H9 (cell line): ENCODE measurements around the gene SARNP. TPM values are rescaled to one million over a fixed set of nuclear protein-coding genes. Genes with fewer than 3 reads are reported as not detected.

ENCODE experiments used
- DNase-seq: peaks from one replicate; pipeline ENCODE4 v3.0.0-alpha.2; 2017
- H2AFZ ChIP-seq: one replicate; pipeline ENCODE4 v1.6.1; 2013; ENCODE audit warnings: mild to moderate bottlenecking, low read length, control low read depth, moderate library complexity
- H2AK5ac ChIP-seq: 2 replicates; pipeline ENCODE4 v1.6.1; 2013; ENCODE audit warnings: low read length, control low read depth, mixed read lengths; ENCODE audit not compliant: insufficient read length
- H2BK120ac ChIP-seq: one replicate; pipeline ENCODE4 v1.6.1; 2013; ENCODE audit warnings: low read depth, mild to moderate bottlenecking, low read length, control low read depth, inconsistent platforms; ENCODE audit not compliant: poor library complexity, severe bottlenecking
- H2BK12ac ChIP-seq: 2 replicates; pipeline ENCODE4 v1.6.1; 2013; ENCODE audit warnings: low read length, control low read depth, mixed read lengths, low read depth; ENCODE audit not compliant: insufficient read length
- H2BK15ac ChIP-seq: 2 replicates; pipeline ENCODE4 v1.6.1; 2013; ENCODE audit warnings: low read depth, low read length, control low read depth
- H2BK20ac ChIP-seq: one replicate; pipeline ENCODE4 v1.6.1; 2013; ENCODE audit warnings: low read depth, mild to moderate bottlenecking, low read length, control low read depth, inconsistent platforms; ENCODE audit not compliant: poor library complexity, severe bottlenecking
- H2BK5ac ChIP-seq: 2 replicates; pipeline ENCODE4 v1.6.1; 2013; ENCODE audit warnings: low read length, control low read depth, mixed read lengths; ENCODE audit not compliant: insufficient read length
- H3K14ac ChIP-seq: 2 replicates; pipeline ENCODE4 v1.6.1; 2013; ENCODE audit warnings: low read length, control low read depth; ENCODE audit not compliant: insufficient read depth
- H3K18ac ChIP-seq: 2 replicates; pipeline ENCODE4 v1.6.1; 2013; ENCODE audit warnings: low read depth, mild to moderate bottlenecking, mixed read lengths, low read length, control low read depth; ENCODE audit not compliant: insufficient read length
- H3K23ac ChIP-seq: 2 replicates; pipeline ENCODE4 v1.6.1; 2013; ENCODE audit warnings: low read length, control low read depth, mixed read lengths, low read depth; ENCODE audit not compliant: insufficient read length
- H3K23me2 ChIP-seq: 2 replicates; pipeline ENCODE4 v1.6.1; 2013; ENCODE audit warnings: low read depth, mild to moderate bottlenecking, mixed read lengths, low read length, control low read depth; ENCODE audit not compliant: insufficient read length, poor library complexity, severe bottlenecking
- H3K27ac ChIP-seq: 2 replicates; pipeline ENCODE4 v1.5.1; 2013; ENCODE audit warnings: low read length, control low read depth, mixed read lengths, low read depth; ENCODE audit not compliant: insufficient read length
- H3K27me3 ChIP-seq: 2 replicates; pipeline ENCODE4 v1.6.1; 2013; ENCODE audit warnings: low read length, control low read depth, inconsistent platforms; ENCODE audit not compliant: insufficient read depth
- H3K4ac ChIP-seq: 2 replicates; pipeline ENCODE4 v1.6.1; 2013; ENCODE audit warnings: low read depth, mild to moderate bottlenecking, control low read depth, inconsistent platforms, low read length, moderate library complexity
- H3K4me1 ChIP-seq: 2 replicates; pipeline ENCODE4 v1.6.1; 2013; ENCODE audit warnings: low read length, control low read depth, inconsistent platforms; ENCODE audit not compliant: insufficient read depth
- H3K4me2 ChIP-seq: 2 replicates; pipeline ENCODE4 v1.6.1; 2013; ENCODE audit warnings: low read length, control low read depth, mixed read lengths; ENCODE audit not compliant: insufficient read length, insufficient read depth
- H3K56ac ChIP-seq: 2 replicates; pipeline ENCODE4 v1.6.1; 2013; ENCODE audit warnings: low read depth, mild to moderate bottlenecking, mixed read lengths, low read length, control low read depth; ENCODE audit not compliant: insufficient read length
- H3K79me1 ChIP-seq: 2 replicates; pipeline ENCODE4 v1.6.1; 2013; ENCODE audit warnings: low read depth, mild to moderate bottlenecking, moderate library complexity, low read length, control low read depth, inconsistent platforms; ENCODE audit not compliant: insufficient read depth, poor library complexity, severe bottlenecking
- H3K79me2 ChIP-seq: 2 replicates; pipeline ENCODE4 v1.6.1; 2013; ENCODE audit warnings: low read length, control low read depth, inconsistent platforms; ENCODE audit not compliant: insufficient read depth
- H3K9ac ChIP-seq: 2 replicates; pipeline ENCODE4 v1.6.1; 2013; ENCODE audit warnings: low read length, control low read depth, mixed read lengths; ENCODE audit not compliant: insufficient read length; ENCODE audit errors: extremely low read depth
- H3K9me3 ChIP-seq: one replicate; pipeline ENCODE4 v1.6.1; 2013; ENCODE audit warnings: low read depth, low read length, inconsistent platforms; ENCODE audit not compliant: control insufficient read depth
- H3T11ph ChIP-seq: one replicate; pipeline ENCODE4 v1.6.1; 2013; ENCODE audit warnings: mild to moderate bottlenecking, low read length, control low read depth, inconsistent platforms
- H4K20me1 ChIP-seq: one replicate; pipeline ENCODE4 v1.6.1; 2013; ENCODE audit not compliant: control insufficient read depth, insufficient read length, insufficient read depth
- H4K5ac ChIP-seq: 2 replicates; pipeline ENCODE4 v1.6.1; 2013; ENCODE audit warnings: low read depth, mild to moderate bottlenecking, mixed read lengths, low read length, control low read depth; ENCODE audit not compliant: insufficient read length
- H4K8ac ChIP-seq: replicated peaks from 2 replicates; pipeline ENCODE4 v1.6.1; 2013; ENCODE audit warnings: low read length, control low read depth, mixed read lengths, low read depth; ENCODE audit not compliant: insufficient read length
- H4K91ac ChIP-seq: 2 replicates; pipeline ENCODE4 v1.6.1; 2013; ENCODE audit warnings: low read depth, mild to moderate bottlenecking, moderate library complexity, mixed read lengths, low read length, control low read depth; ENCODE audit not compliant: insufficient read length
- H3K27ac Mint-ChIP-seq, 3 experiments: 2 replicates in 2 of 3; 3 replicates in 1 of 3; pipeline ENCODE4 v1.8.0; 2020 to 2021; ENCODE audit warnings: mixed read lengths in 3 of 3, mild to moderate bottlenecking in 1 of 3, moderate library complexity in 1 of 3
- H3K27me3 Mint-ChIP-seq: 2 replicates; pipeline ENCODE4 v1.8.0; 2021; ENCODE audit warnings: low read depth, mild to moderate bottlenecking, moderate library complexity, mixed read lengths
- H3K36me3 Mint-ChIP-seq, 3 experiments: 2 replicates in 2 of 3; 3 replicates in 1 of 3; pipeline ENCODE4 v1.8.0; 2020 to 2021; ENCODE audit warnings: low read depth in 3 of 3, mixed read lengths in 3 of 3; ENCODE audit not compliant: insufficient read depth in 1 of 3
- H3K4me1 Mint-ChIP-seq, 2 experiments: 2 replicates each; pipeline ENCODE4 v1.8.0; 2020; ENCODE audit warnings: mixed read lengths in 2 of 2
- H3K4me3 Mint-ChIP-seq, 2 experiments: 2 replicates in 1 of 2; 3 replicates in 1 of 2; pipeline ENCODE4 v1.8.0; 2020 to 2021; ENCODE audit warnings: mild to moderate bottlenecking in 2 of 2, mixed read lengths in 2 of 2, moderate library complexity in 1 of 2
- H3K9me3 Mint-ChIP-seq, 2 experiments: 2 replicates in 1 of 2; 3 replicates in 1 of 2; pipeline ENCODE4 v1.8.0; 2020; ENCODE audit warnings: mild to moderate bottlenecking in 2 of 2, mixed read lengths in 2 of 2, moderate library complexity in 1 of 2
- CTCF ChIP-seq: fragments of 200-600 bp; sonication (generic); conservative IDR thresholded peaks from 3 replicates; pipeline ENCODE4 v1.8.0; 2021; ENCODE audit warnings: antibody characterized with exemption, mild to moderate bottlenecking
- WGBS: extraction: QIAGEN DNeasy Blood & Tissue Kit; methylation state at CpG from one replicate; pipeline ENCODE4 v1.1.7; 2013; ENCODE audit warnings: missing lambda C conversion rate, low lambda C conversion rate, mixed read lengths; ENCODE audit not compliant: insufficient read length; ENCODE audit errors: extremely low coverage; 5-methylcytosine and 5-hydroxymethylcytosine counted together
- total RNA-seq: library from RNA; stranded (reverse); gene quantifications from 2 replicates; pipeline ENCODE4 v1.2.1, GENCODE V29; 2021

SARNP gene
- total RNA-seq, 1 experiment from 2014 or later = 127 TPM

GRCh38 chr12:55840581-55841351 is 23.2 kb upstream of the SARNP start:
- Histone ChIP-seq H3K4me1 (no peaks in the 10 kb centered on the region; the same call in 1 of the 2 replicates), H2AK5ac (no peak overlapping the region), H3T11ph (no peak overlapping the region), H3K14ac (no peak overlapping the region), H3K79me2 (no peaks in the 10 kb centered on the region), H3K27me3 (no peaks in the 10 kb centered on the region), H2BK12ac (no peak overlapping the region), H2BK20ac (no peak overlapping the region), H3K23me2 (no peaks in the 10 kb centered on the region), H2AFZ (no peak overlapping the region), H2BK15ac (no peak overlapping the region), H3K79me1 (no peaks in the 10 kb centered on the region), H4K5ac (no peak overlapping the region), H3K27ac (no peak overlapping the region), H2BK120ac (no peak overlapping the region), H2BK5ac (no peak overlapping the region), H3K9ac (no peak overlapping the region), H3K9me3 (no peaks in the 10 kb centered on the region), H3K18ac (no peak overlapping the region), H4K20me1 (peaks cover 3% of the 10 kb centered on the region), H3K56ac (no peak overlapping the region), H4K8ac (no peak overlapping the region), H3K4ac (no peak overlapping the region), H4K91ac (no peak overlapping the region), H3K4me2 (no peak overlapping the region), H3K23ac (no peak overlapping the region)
- no peak overlapping the region for H3K27ac Mint-ChIP-seq
- H3K4me1 Mint-ChIP-seq = peaks cover 21 to 23% of the 10 kb centered on the region in 2 experiments
- no peak overlapping the region for H3K4me3 Mint-ChIP-seq
- H3K27me3 Mint-ChIP-seq = peaks cover 2% of the 10 kb centered on the region; the same call in 1 of the 2 replicates
- WGBS = no CpG with 5 or more reads among the region's 11 CpGs
- 0 out of 7 replicates have a peak, but pooled peaks cover 0 to 2% (median 0%) of the 10 kb centered on the region in 3 experiments for H3K36me3 Mint-ChIP-seq
- TF ChIP-seq CTCF = no peak
- H3K9me3 Mint-ChIP-seq = no peaks in the 10 kb centered on the region
- no peak for DNase-seq
